Amygdala (tissue), 56 donors: ENCODE data around the gene INO80E.
A peak's percentile ranks its signal among the peaks of the same experiment; 100 is the strongest.
"Not testable (repeated sequence)": the region's sequence is repeated elsewhere in the genome, so short reads cannot be mapped to it uniquely, and the experiment has no call there.

Source experiments
- DNase-seq, 56 donors: peaks; one replicate each; lab custom pipeline; 2025; lab: John Stamatoyannopoulos, UW

Gene INO80E, protein sequence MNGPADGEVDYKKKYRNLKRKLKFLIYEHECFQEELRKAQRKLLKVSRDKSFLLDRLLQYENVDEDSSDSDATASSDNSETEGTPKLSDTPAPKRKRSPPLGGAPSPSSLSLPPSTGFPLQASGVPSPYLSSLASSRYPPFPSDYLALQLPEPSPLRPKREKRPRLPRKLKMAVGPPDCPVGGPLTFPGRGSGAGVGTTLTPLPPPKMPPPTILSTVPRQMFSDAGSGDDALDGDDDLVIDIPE

DNA sequence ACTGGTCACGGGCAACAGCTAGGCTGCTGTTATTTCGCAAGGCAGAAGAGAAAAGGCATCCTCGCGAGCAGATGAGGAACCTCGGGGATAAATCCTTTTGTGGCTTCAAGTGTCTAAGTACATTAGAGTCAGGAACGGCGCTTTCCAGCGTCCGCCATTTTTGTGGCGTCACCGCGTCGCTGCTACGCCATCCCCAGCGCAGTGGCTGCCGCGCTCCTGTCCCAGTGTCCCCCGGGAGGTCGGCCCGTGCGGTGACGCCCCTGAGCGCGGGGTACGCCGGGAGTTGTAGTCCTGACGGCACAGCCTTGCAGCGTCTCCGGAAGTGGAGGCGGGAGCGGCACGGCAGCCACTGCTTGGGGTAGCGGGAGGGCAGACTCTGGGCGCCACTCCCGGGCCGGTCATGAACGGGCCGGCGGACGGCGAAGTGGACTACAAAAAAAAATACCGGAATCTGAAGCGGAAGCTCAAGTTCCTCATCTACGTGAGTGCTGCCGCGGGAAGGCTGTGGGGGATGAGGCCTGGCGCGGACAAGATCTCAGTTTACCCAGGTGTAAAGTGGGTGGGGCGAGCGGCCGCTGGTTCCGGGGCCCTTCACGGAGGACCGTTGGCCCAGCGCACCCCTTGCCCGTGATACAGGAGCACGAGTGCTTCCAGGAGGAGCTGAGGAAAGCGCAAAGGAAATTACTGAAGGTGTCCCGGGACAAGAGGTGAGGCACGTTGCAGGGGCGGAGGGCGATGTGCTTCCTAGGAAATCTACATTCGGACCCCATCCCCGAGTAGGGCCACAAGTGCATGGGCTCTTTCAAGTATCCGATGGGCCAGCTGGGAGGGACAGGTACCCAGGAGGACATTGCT is at the start of gene INO80E:
Gene INO80E, plus strand, starts transcription at position 331 of the 855 bp plus-strand sequence. Its CDS starts 70 bp downstream, at position 401.
- DNase-seq, result peak; percentile 82 to 100 (median 97)

DNA sequence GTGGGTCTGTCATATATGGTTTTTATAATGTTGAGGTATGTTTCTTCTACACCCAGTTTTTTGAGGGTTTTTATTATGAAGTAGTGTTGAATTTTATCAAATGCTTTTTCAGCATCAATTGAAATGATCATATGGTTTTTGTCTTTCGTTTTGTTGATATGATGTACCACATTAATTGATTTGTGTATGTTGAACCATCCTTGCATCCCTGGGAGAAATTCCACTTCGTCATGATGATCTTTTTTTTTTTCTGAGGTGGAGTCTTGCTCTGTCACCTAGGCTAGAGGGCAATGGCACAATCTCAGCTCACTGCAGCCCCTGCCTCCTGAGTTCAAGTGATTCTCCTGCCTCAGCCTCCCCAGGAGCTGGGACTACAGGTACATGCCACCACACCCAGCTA is 48.1 kb upstream of the INO80E start:
- DNase-seq, result no peak

DNA sequence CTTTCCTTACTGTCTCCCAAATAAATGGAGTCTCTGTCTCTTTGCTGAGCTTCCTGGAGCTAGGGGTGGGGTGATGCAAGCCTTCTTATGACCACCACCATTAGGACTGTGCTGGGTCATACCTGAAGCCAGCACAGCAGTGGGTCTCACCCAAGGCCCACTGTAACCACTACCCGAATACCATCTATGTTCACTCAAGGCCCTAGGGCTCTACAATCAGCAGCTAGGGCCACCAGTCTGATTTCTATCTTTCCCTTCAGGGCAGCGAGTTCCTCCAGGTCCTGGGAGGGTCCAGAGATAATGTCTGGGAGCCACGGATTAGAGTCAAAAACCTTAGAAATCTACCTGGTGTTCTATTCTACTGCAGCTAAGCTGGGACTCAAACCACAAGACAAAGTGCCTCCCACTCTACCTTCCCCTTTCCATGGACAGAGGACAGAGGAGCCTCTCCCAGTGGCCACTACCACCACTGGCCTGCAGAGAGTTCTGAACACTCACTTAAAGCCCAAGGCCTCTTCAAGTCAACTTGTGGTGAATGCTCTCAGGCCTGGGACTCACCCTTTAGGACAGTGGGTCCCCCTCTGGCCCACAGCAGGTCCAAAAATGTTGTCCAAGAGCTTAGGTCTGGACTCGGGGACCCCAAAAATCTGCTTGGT is 45.1 kb upstream of the INO80E start:
- no peak for DNase-seq

DNA sequence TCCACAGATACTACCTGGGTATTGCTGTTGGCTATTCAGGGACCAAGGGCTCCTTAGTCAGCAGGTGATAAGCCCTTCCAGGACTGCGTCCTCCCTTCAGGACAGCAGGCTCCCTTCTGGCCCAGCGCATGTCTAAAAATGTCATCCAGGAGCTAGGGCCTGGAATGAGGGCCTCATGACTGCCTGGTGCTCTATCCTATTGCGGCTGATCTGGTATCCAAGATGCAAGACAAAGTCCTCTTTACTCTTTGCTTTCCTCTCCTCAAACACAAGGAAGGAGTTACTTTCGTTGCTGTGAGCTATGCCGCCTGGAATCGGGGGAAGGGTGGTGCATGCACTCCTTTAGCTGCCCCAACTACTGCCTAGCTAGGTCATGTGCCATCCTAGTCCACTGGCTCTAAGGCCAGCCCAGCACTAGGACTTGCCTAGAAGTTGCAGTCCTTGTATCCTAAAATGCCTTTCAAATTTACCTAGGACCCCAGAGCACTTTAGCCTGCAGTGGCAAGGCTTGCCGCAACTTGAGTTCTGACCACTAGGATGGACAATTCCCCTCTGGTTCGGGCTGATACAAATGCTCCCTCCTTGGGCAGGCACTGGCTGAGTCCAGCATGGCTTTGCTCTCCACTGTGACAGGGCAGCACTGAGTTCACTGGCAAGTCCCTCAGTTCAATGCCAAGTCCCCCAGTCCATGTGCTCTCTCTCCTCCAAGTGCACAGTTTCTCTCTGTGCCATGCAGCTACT is 44.2 kb upstream of the INO80E start:
- DNase-seq, result no peak

DNA sequence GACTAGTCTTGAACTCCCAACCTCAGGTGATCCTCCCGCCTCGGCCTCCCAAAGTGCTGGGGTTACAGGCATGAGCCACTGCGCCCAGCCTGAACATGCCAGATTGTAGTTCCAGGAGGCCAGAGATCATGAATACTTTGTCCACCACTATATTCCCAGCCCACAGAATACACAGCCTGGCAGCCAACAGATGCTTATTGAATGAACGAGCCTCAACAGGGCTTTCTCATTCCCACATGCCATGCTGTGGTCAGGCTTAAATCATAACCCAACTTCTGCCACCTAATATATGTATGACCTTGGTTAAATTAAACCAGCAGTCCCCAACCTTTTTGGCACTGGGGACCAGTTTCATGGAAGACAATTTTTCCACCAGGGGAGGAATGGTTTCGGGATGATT is 37.3 kb upstream of the INO80E start:
- DNase-seq, result no peak

DNA sequence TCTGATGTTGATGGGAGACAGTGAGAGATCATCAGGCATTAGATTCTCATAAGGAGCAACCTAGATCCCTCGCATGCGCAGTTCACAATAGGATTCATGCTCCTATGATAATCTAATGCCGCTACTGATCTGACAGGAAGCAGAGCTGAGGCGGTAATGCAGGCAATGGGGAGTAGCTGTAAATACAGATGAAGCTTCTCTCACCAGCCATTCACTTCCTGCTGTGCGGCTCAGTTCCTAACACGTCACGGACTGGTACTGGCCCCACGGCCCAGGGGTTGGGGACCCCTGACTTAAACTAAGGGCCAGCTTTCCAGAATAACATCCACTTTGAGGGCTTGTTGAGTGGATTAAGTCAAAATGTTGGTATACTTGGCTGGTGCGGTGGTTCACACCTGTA is 36.7 kb upstream of the INO80E start:
- DNase-seq, result no peak

DNA sequence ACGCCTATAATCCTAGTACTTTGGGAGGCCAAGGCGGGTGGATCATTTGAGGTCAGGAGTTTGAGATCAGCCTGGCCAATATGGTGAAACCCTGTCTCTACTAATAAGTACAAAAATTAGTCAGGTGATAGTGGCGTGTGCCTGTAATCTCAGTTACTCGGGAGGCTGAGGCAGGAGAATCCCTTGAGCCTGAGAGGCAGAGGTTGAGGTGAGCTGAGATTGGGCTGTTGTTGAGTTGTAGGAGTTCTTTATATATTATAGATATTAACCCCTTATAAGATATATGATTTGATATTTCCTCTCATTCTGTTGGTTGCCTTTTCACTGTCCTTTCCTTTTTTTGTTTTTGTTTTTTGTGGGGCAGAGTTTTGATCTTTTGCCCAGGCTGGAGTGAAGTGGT is 36.2 kb upstream of the INO80E start:
- DNase-seq, result not testable (repeated sequence)

DNA sequence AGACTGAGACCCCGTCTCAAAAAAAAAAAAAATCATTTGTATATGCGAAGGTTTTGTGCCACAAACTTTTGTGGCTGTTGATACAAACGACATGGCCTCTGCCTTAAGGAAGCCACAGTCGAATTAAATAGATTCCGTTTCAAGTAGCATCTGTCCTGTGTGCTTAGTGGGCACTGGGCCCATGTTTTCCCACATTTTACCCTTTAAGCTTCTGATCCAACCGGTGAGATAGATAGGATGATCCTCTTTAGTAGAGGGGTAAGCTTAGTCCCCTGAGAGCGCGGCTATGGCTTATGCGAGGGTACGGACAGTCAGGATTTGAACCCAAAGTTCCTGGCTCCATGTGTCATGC is 34.9 kb upstream of the INO80E start:
- no peak for DNase-seq

DNA sequence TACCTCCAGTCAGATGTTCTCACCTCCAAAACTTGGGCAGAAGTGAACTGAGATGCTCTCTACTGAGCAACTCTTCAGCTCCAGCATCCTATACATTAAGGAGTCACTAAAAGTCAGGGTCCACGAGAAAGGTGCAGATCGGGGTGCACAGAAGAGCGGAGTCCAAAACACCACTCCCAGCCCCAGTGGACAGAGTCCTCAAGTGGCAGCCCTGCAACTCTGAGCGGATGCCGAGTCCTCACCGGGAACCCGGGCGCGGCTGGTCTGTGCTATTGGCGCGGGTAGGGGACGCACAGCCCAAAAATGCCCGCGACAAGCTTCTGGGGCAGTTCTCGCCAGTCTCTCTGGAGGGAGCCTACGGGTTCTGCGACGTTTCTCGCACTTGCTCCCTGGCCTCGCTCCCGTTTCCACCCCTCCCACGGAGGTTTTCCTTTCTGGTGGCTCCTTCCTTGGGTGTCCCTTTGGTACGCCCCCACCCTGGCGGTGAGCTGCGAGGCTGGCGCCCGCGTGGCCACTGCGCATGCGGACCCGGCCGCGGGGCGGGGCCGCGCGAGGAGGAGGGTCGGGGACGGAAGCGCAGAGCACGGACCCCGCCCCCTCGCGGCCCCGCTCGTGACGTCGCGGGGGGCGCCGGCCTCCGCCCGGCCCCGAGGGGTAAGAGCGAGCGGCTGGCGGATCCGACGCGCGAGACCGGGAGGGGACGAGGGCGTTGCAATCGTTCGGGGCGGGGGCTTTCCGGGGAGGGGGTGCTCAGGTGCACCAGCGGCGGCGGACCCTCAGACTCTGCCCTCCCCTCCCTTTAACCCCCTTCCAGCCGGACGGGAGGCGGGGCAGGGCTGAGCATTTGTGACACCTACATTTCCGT is 34.3 kb upstream of the INO80E start, which contains the start of gene TMEM219:
Gene TMEM219, plus strand, starts transcription at position 601 of the 865 bp plus-strand sequence. CDS start 1,065 bp downstream, outside the sequence.
- peak; percentile 45 to 96 (median 83) for DNase-seq

DNA sequence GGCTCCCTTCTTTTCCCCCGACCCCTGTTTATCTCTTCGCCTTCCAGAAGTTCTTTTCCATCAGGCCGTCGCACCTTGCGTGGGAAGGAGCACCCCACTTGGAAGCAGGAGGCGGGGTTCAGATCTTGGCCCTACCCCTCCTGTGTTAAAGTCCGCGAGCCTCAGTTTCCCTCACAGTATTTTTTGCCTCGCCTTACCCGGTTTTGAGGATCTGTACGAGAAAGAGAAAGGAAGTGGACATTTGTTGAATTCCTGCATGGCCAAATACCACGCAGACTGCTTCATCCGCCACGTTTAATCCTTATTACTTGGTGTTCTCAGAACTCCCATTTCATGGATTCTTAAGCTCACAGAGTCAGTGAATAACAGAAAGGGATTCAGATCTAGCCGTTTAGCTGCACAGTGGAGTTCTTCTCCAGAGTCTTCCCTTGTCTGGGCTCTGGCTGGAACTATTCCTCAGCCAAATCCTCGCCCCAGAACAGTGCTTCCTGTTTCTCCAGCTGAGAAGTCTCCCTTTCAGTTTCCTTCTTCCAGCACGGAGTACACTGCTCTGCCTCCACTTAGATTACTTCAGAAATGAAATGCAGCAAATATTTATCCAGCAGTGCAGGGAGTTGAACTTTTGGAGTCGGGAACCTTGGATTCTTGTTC is 33.6 kb upstream of the INO80E start:
- peak in 3 of 56 donors; percentile 36 to 62 (median 57) for DNase-seq

DNA sequence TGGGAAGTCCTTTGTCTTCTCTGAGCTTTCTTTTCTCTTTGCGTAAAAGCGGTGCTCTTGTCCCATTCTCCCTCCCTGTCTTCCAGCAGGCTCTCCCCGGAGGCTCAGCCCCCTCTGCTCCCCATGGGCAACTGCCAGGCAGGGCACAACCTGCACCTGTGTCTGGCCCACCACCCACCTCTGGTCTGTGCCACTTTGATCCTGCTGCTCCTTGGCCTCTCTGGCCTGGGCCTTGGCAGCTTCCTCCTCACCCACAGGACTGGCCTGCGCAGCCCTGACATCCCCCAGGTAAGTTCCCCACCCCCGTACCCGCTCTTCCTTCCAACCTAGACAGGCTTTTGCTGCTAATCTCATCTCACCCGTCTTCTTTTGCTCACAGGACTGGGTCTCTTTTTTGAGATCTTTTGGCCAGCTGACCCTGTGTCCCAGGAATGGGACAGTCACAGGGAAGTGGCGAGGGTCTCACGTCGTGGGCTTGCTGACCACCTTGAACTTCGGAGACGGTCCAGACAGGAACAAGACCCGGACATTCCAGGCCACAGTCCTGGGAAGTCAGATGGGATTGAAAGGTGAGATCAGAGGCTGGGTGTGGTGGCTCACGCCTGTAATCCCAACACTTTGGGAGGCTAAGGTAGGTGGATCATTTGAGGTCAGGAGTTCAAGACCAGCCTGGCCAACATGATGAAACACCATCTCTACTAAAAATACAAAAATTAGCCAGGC is 32.9 kb upstream of the INO80E start:
- peak in 1 of 56 donors; percentile 7 for DNase-seq

DNA sequence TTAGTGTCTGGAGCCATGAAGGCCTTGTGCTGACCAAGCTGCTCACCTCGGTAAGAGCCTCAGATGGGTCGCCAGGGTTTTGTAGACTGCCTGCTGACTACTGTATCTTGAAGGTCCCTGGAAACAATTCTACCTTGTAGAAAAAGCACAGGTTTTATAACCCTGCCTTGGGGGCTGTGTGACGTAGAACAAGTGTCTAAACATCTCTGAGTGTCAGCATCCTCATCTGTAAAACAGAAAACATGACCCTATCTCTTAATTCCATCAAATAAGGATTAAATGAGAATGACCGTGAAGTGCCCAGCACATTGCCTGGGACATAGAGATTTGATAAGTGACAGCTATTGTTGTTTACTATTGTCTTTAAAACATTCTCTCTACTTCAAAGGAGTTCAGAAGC is 27.8 kb upstream of the INO80E start:
- no peak for DNase-seq

DNA sequence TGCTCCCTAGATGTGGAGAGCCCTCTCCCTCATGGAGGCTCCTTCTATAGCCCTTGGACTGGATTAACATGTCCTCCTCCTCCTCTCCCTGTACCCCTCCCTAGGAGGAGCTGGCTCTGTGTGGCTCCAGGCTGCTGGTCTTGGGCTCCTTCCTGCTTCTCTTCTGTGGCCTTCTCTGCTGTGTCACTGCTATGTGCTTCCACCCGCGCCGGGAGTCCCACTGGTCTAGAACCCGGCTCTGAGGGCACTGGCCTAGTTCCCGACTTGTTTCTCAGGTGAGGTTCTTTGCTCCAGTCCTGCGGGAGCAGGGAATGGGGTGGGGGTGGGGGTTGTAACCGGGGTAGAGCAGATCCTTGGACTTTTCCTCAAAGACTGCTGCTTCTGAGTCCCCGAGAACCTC is 24.7 kb upstream of the INO80E start:
- DNase-seq, result no peak

DNA sequence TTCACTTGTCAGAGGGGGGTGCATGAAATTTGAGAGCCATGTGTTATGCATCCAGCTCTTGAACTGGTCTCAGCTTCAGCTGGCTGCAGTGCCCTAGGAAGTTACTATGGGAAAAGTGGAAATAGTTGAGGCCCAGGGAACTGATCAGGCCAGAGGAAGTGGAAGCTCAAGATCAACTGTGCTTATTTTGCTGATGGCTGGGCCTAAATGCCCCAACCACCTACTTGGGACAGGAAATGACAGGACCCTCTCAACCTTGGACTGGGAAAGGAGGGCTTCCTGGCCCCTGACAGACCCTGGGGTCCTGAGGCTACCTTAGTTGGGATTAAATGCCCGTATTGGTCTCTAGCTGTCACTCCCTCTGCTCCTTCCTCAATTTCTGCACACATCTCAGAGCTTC is 23.5 kb upstream of the INO80E start:
- DNase-seq, result no peak

DNA sequence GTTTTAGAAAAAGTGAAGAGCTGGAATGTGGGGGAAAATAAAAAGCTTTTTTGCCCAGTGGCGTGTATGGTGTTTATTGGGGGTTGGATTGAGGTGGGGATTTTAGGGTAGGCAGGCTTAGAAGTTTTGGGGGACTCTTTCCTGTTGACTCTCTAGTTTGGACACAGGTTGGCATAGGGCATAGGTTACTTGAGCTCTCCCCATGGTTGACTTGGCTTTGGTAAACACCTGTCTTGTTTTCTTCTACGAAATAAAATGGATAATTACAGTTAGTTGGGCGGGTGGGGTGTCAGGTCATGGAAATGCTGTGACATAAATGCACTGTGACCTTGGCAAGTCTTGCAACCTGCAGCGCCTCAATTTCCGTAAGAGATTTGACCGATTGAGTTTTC is 23.1 kb upstream of the INO80E start:
- DNase-seq, result no peak

DNA sequence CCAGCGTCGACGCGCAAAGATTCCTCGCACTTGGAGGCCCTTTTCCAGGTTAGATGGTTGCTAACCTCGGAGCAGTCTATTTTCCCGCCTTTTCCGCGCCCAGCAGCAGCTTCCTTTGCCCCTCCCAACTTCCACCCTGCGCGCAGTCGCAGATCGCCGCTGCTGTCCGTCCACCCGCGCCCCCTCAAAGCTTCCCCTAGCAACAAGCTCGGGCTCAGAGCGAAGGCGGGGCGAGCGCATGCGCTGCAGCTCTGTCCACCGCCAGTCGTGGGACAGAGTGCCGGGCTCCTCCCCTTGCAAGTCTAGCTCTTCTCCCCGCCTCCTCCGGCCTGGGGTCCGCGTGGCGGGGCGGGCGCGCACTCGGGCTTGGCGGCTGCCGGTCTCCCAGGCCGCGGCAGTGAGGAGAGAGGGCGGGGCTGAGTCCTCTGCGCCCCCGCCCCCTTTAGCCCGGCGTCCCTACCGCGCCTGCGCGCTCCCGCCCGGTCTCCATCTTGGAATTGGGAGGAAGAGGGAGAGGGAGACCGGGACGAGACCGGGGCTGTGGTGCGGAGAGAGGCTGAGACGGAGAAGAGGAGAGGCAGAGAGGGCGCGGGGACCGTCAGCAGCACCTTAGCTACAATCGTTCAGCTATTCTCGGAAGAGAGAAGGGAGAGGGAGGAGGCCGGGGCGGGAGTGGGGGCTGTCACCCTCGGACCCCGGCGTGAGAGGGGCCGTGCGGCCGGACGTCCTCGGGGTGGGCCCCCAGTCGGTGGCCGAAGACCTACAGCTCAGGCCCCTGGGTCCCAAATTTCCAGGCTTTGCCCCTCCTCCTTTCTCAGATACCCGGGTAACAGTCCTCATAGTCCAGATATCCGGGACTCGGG is 22.4 kb upstream of the INO80E start, which contains the start of gene TAOK2:
Gene TAOK2, plus strand, starts transcription at position 485 of the 863 bp plus-strand sequence. CDS start 3,905 bp downstream, outside the sequence.
- peak; percentile 93 to 100 (median 98) for DNase-seq
